DND-41 (cell line): ENCODE results near the gene ZNF474.

ENCODE experiments used
- ATAC-seq: fragments of 200-7000 bp; cut with Tn5 transposase; 3 replicates; pipeline ENCODE4 v1.9.1; 2021; ENCODE audit warnings: low read depth; ENCODE audit not compliant: insufficient read depth
- DNase-seq: peaks from one replicate; pipeline ENCODE4 v3.0.0-alpha.2; 2020
- H2AFZ ChIP-seq: 2 replicates; pipeline ENCODE4 v1.6.0; 2012; ENCODE audit warnings: low read depth, low read length
- H3K27ac ChIP-seq: 2 replicates; pipeline ENCODE4 v1.5.1; 2012; ENCODE audit warnings: low read length, inconsistent platforms
- H3K27me3 ChIP-seq: fragments of 200-600 bp; sonication (generic); 2 replicates; pipeline ENCODE4 v1.6.0; 2012; ENCODE audit warnings: low read length, mild to moderate bottlenecking, inconsistent platforms; ENCODE audit not compliant: insufficient read depth, poor library complexity
- H3K36me3 ChIP-seq: 2 replicates; pipeline ENCODE4 v1.5.1; 2012; ENCODE audit warnings: low read length, inconsistent platforms; ENCODE audit not compliant: insufficient read depth
- H3K4me1 ChIP-seq: 2 replicates; pipeline ENCODE4 v1.5.1; 2012; ENCODE audit warnings: mild to moderate bottlenecking, low read length; ENCODE audit not compliant: insufficient read depth
- H3K4me2 ChIP-seq: 2 replicates; pipeline ENCODE4 v1.6.0; 2012; ENCODE audit warnings: mild to moderate bottlenecking, moderate library complexity, low read length, inconsistent platforms; ENCODE audit not compliant: insufficient read depth
- H3K4me3 ChIP-seq, 2 experiments: fragments of 200-600 bp in 1 of 2; shearing (Covaris generic) in 1 of 2; 2 replicates each; pipeline ENCODE4 v1.5.1; 2012 to 2016; ENCODE audit warnings: inconsistent platforms in 2 of 2, low read length in 2 of 2, mild to moderate bottlenecking in 2 of 2, low read depth in 1 of 2, moderate library complexity in 1 of 2
- H3K79me2 ChIP-seq: 2 replicates; pipeline ENCODE4 v1.6.0; 2012; ENCODE audit warnings: low read length, inconsistent platforms; ENCODE audit not compliant: insufficient read depth
- H3K9ac ChIP-seq: 2 replicates; pipeline ENCODE4 v1.6.0; 2012; ENCODE audit warnings: low read depth, mild to moderate bottlenecking, inconsistent platforms, low read length, moderate library complexity
- H3K9me3 ChIP-seq: 2 replicates; pipeline ENCODE4 v1.5.1; 2012; ENCODE audit warnings: low read length, moderate library complexity, mild to moderate bottlenecking, inconsistent platforms; ENCODE audit not compliant: insufficient read depth, severe bottlenecking
- H4K20me1 ChIP-seq: 2 replicates; pipeline ENCODE4 v1.6.0; 2012; ENCODE audit warnings: low read length; ENCODE audit not compliant: insufficient read depth
- EZH2 ChIP-seq: IDR thresholded peaks from 3 replicates; pipeline ENCODE4 v1.6.1; 2012; ENCODE audit warnings: borderline replicate concordance, low read depth, mild to moderate bottlenecking, moderate library complexity, low read length, inconsistent platforms; ENCODE audit not compliant: severe bottlenecking
- TF ChIP-seq, protein P1 (sequence below): IDR thresholded peaks from 2 replicates; pipeline ENCODE4 v1.5.1; 2012; ENCODE audit warnings: borderline replicate concordance, low read length, moderate library complexity, mild to moderate bottlenecking; ENCODE audit not compliant: poor library complexity, severe bottlenecking; ENCODE audit errors: extremely low read depth

ZNF474 gene

DNA sequence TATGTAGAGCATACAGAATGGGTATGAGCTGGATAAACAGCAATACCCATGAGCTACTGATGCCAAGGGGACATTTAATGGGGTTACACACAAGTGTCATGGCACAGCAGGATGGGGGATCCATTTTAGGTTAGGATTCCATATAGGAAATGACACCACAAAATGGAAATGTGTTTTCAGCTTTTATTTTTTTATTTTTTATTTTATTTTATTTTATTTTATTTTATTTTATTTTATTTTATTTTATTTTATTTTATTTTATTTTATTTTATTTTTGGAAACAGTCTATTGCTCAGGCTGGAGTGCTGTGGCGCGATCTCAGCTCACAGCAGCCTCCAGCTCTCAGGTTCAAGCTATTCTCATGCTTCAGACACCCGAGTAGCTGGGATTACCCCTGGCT, 11.6 kb downstream of the ZNF474 start:
- H3K27me3 ChIP-seq: no peaks in the 10 kb centered on the region
- H3K4me3 ChIP-seq: no peak overlapping the region
- H3K4me1 ChIP-seq: no peaks in the 10 kb centered on the region
- no peak for TF ChIP-seq EZH2
- TF ChIP-seq, protein P1, sequence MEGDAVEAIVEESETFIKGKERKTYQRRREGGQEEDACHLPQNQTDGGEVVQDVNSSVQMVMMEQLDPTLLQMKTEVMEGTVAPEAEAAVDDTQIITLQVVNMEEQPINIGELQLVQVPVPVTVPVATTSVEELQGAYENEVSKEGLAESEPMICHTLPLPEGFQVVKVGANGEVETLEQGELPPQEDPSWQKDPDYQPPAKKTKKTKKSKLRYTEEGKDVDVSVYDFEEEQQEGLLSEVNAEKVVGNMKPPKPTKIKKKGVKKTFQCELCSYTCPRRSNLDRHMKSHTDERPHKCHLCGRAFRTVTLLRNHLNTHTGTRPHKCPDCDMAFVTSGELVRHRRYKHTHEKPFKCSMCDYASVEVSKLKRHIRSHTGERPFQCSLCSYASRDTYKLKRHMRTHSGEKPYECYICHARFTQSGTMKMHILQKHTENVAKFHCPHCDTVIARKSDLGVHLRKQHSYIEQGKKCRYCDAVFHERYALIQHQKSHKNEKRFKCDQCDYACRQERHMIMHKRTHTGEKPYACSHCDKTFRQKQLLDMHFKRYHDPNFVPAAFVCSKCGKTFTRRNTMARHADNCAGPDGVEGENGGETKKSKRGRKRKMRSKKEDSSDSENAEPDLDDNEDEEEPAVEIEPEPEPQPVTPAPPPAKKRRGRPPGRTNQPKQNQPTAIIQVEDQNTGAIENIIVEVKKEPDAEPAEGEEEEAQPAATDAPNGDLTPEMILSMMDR: no peak
- no peaks in the 10 kb centered on the region for H3K36me3 ChIP-seq
- no peaks in the 10 kb centered on the region for H4K20me1 ChIP-seq
- H3K9ac ChIP-seq: no peak overlapping the region
- H3K79me2 ChIP-seq: no peaks in the 10 kb centered on the region
- no peak overlapping the region for H3K27ac ChIP-seq
- DNase-seq (no peak), ATAC-seq (no peak)
- H2AFZ ChIP-seq: no peak overlapping the region
- H3K4me2 ChIP-seq: no peak overlapping the region
- H3K9me3 ChIP-seq: no peaks in the 10 kb centered on the region

DNA sequence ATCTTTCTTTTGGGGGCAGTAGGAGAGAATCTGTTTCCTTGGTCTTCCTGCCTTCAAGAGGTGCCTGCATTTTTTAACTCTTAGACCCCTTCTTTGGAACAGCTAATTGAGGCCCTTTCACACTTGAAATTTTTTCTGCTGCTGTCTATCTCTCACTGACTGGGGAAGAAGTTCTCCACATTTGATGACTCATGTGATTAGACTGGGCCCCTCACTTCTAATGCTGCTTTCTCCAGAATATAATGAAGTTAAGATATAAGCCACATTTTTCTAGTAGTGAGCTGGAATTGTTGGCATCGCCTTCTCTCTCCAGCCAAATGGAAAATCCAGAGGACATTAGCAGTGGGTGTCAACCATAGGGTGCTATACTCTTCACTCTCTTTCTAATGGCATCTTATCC, 12.4 kb downstream of the ZNF474 start:
- Histone ChIP-seq H3K27ac (no peak overlapping the region), H3K79me2 (no peaks in the 10 kb centered on the region), H3K4me3 (no peak overlapping the region), H4K20me1 (no peaks in the 10 kb centered on the region), H3K9me3 (no peaks in the 10 kb centered on the region), H2AFZ (no peak overlapping the region), H3K4me1 (no peaks in the 10 kb centered on the region), H3K36me3 (no peaks in the 10 kb centered on the region), H3K4me2 (no peak overlapping the region), H3K9ac (no peak overlapping the region), H3K27me3 (no peaks in the 10 kb centered on the region)
- ATAC-seq (no peak), DNase-seq (no peak)
- TF ChIP-seq, protein P1: no peak
- TF ChIP-seq EZH2: no peak

DNA sequence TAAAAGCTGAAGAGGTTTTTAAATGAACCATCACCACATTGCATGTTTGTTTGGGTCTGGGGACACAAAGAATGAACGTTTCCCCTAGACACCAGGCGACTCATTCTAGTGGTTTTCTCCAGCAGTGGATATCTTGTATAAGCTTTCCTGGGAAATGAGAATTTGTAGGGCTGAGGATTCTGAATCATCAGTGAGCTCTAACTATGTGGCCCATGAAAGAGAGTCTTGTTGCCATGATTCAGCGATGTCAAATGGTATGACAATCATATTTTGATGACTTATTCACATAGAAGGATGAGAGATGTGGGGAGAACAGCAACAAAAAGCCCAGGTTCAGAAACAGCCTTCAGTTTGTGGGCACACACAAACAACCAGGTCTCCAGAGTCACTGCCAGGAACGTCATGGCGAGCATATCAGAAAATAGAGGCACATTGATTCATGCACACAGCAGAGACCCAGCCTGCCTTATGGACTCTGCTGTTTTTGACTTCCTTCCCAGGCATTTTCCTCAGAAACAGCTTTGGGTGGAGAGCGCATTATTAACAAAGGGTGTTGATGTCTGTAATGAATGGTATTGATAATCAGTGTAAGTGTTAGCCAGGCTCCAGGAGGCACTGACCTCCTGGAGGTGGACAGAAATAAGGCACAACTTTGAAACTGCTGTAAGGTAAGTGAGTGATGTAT, 13.3 kb downstream of the ZNF474 start:
- no peak overlapping the region for H3K9ac ChIP-seq
- no peak overlapping the region for H3K27ac ChIP-seq

More for the DNA sequence above, 13.3 kb downstream of the ZNF474 start:
- Histone ChIP-seq H3K4me1 (no peaks in the 10 kb centered on the region), H3K27me3 (no peaks in the 10 kb centered on the region), H3K36me3 (no peaks in the 10 kb centered on the region), H3K79me2 (no peaks in the 10 kb centered on the region), H2AFZ (no peak overlapping the region), H3K4me3 (no peak overlapping the region), H3K4me2 (no peak overlapping the region), H4K20me1 (no peaks in the 10 kb centered on the region), H3K9me3 (no peaks in the 10 kb centered on the region)
- DNase-seq: no peak
- no peak for TF ChIP-seq EZH2
- TF ChIP-seq, protein P1: no peak
- no peak for ATAC-seq
